RWPE1 (cell line): ENCODE results near the gene RRP7A.
"Not testable (repeated sequence)": the region's sequence is repeated elsewhere in the genome, so short reads cannot be mapped to it uniquely, and the experiment has no call there.

ENCODE experiments used
- CTCF ChIA-PET: fragments of 350-600 bp; sonication (Branson Sonifier 250); formaldehyde crosslinking; extraction: SDS; loops from one replicate; lab custom pipeline; 2021; lab: Yijun Ruan, JAX
- POLR2A ChIA-PET: fragments of 400-600 bp; formaldehyde crosslinking; extraction: SDS; loops from one replicate; lab custom pipeline; 2020; ENCODE audit warnings: antibody characterized with exemption; ENCODE audit not compliant: low non-redundant PET; lab: Yijun Ruan, JAX
- DNase-seq: peaks from one replicate; pipeline ENCODE4 v3.0.0; 2012; ENCODE audit warnings: low spot score
- H3K27ac ChIP-seq: fragments of 450-650 bp; 2 replicates; pipeline ENCODE4 v1.5.1; 2017
- CTCF ChIP-seq: fragments of 450-650 bp; conservative IDR thresholded peaks from 2 replicates; pipeline ENCODE4 v1.5.1; 2017; ENCODE audit warnings: low read depth, mild to moderate bottlenecking

Gene RRP7A

DNA sequence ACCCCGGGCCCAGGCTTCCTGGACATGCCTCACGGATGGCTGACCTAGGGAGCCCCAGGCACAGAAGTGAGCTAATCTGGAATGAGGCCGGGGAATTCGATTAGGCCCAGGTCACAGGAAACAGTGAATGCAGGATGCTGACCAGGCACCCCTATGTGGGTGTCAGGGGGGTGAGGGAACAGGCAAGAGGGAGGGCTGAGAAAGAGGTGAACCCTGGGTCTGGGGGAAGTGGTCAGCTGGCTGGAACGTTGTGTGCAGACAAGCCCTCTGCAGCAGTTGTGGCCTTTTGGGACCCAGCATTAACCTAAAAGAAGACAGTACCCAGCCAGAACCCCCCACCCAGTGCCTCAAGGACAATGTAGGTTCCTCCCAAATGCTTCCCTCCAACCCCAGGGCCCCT is 42.3 kb upstream of the RRP7A start:
- CTCF ChIA-PET = no interaction called here
- POLR2A ChIA-PET = no interaction called here
- H3K27ac ChIP-seq = 0 out of 2 replicates have a peak overlapping the region, but pooled peaks have one; percentile 5
- DNase-seq = no peak
- no peak for TF ChIP-seq CTCF

GRCh38 chr22:42560781-42561180 is 41.2 kb upstream of the RRP7A start:
- ChIA-PET CTCF (no interaction called here), POLR2A (interaction anchor here (0.6 kb wide), 1 partner anchor 54 kb away, joined by 3 read pairs; the partner anchor contains the start of gene POLDIP3)
- no peak overlapping the region for H3K27ac ChIP-seq
- peak; percentile 17; the same call in 1 of the 2 replicates for TF ChIP-seq CTCF
- no peak for DNase-seq

GRCh38 chr22:42560381-42560780 is 40.8 kb upstream of the RRP7A start:
- H3K27ac ChIP-seq = no peak overlapping the region
- no peak for DNase-seq
- ChIA-PET POLR2A (no interaction called here), CTCF (no interaction called here)
- TF ChIP-seq CTCF = no peak

DNA sequence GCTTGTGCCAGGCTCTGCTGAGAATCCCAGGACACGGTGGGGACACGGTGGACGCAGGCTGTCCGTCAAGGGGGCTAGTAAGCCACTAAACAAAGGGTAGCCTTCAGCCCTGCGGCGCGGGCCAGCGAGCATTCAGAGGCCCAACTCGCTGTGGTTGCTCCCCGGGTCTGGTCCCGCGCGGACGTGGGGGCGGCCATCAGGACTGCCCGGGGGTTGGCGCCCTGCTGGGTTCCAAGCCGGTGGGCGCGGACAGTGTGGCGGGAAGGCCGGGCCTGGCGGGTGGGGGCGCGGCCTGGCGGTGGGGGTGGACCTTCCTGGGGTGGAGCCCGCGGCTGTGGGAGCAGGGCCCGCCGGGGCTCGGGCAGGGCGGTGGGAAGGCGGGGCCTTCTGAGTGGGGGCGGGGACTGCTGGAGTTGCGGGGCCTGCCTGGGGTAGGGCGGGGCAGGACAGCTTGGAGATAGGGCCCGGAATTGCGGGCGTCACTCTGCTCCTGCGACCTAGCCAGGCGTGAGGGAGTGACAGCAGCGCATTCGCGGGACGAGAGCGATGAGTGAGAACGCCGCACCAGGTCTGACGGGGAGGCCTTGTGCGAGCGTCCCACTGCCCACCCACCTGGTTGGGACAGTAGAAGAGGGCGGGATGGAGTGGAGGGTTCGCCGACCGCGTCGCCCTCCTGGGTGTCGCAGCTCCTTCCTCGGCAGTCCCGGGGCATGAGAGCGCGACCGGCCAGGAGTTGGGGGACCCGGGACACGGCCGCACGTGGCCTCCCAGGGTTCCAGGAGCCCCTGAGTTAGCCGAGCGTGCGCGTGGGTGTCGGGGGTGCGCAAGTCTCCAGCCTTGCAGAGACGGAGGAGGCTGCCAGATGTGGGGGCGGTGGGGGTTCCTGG is 34.1 kb upstream of the RRP7A start, which contains the start of gene SERHL2:
TSS of gene SERHL2 (plus strand) at position 482 of the 887 bp plus-strand sequence. CDS start at position 547, 65 bp downstream.
- no peak for TF ChIP-seq CTCF
- DNase-seq = peak; percentile 72
- ChIA-PET CTCF (no interaction called here), POLR2A (no interaction called here)
- peak within 1 kb of the TSS; percentile 21; the same call in 1 of the 2 replicates for H3K27ac ChIP-seq

- CTCF ChIA-PET, POLR2A ChIA-PET: not testable (repeated sequence)
These were observed 32.7 kb upstream of the RRP7A start for GRCh38 chr22:42552294-42552647.

More at GRCh38 chr22:42552294-42552647, 32.7 kb upstream of the RRP7A start:
- not testable (repeated sequence) for H3K27ac ChIP-seq, DNase-seq
- 0 out of 2 replicates have a peak, but pooled peaks have one; percentile 6 for TF ChIP-seq CTCF
